GM23248 (cell line): Measurements from ENCODE around the gene RBM19.

Experiments
- EZH2 ChIP-seq: fragments of 200-600 bp; sonication (generic); IDR thresholded peaks from 2 replicates; pipeline ENCODE4 v1.6.1; 2018; ENCODE audit warnings: antibody characterized with exemption, mild to moderate bottlenecking; ENCODE audit not compliant: insufficient read depth, poor library complexity, severe bottlenecking
- EZH2phosphoT487 ChIP-seq: fragments of 200-600 bp; sonication (generic); IDR thresholded peaks from 2 replicates; pipeline ENCODE4 v1.6.1; 2018; ENCODE audit warnings: antibody characterized with exemption, moderate library complexity, mild to moderate bottlenecking, low read depth; ENCODE audit not compliant: insufficient read depth

- TF ChIP-seq EZH2phosphoT487 = no peak
- no peak for TF ChIP-seq EZH2
Measured at GRCh38 chr12:113820309-113820708, 145.8 kb downstream of the RBM19 start.
